Common myeloid progenitor, CD34-positive (primary cell): ENCODE data around the gene KCNJ15.

Source experiments
- CTCF ChIA-PET: fragments of 350-600 bp; sonication (Branson Sonifier 250); formaldehyde crosslinking; loops from one replicate; lab custom pipeline; 2021; ENCODE audit warnings: antibody characterized with exemption; lab: Charles Lee
- POLR2A ChIA-PET: fragments of 350-600 bp; sonication (Branson Sonifier 250); formaldehyde crosslinking; loops from one replicate; lab custom pipeline; 2021; ENCODE audit warnings: antibody characterized with exemption; lab: Charles Lee
- DNase-seq, 3 donors: peaks; one replicate each; pipeline versions ENCODE4 v3.0.0 to v3.0.0-alpha.2; 2013
- H3K27ac ChIP-seq, 2 experiments: 1 replicate in 1 of 2; 2 replicates in 1 of 2; pipeline ENCODE4 v1.7.0; 2013; ENCODE audit warnings: inconsistent platforms in 2 of 2, low read length in 2 of 2, mild to moderate bottlenecking in 2 of 2, low read depth in 1 of 2, moderate library complexity in 1 of 2; ENCODE audit not compliant: severe bottlenecking in 2 of 2, insufficient read depth in 1 of 2, poor library complexity in 1 of 2
- H3K27me3 ChIP-seq, 5 experiments: replicated peaks in 2 of 5; 1 replicate in 3 of 5; 2 replicates in 2 of 5; pipeline versions ENCODE4 v1.6.1 to v1.7.0; 2013; ENCODE audit warnings: low read length in 4 of 5, mild to moderate bottlenecking in 2 of 5, moderate library complexity in 2 of 5, inconsistent platforms in 1 of 5; ENCODE audit not compliant: insufficient read depth in 5 of 5, control insufficient read depth in 4 of 5
- H3K36me3 ChIP-seq, 4 experiments: 1 replicate in 2 of 4; 2 replicates in 2 of 4; pipeline versions ENCODE4 v1.6.1 to v1.7.0; 2013; ENCODE audit warnings: low read length in 3 of 4, control low read depth in 1 of 4, mild to moderate bottlenecking in 1 of 4; ENCODE audit not compliant: control insufficient read depth in 4 of 4, insufficient read depth in 4 of 4
- H3K4me1 ChIP-seq, 4 experiments: 1 replicate in 3 of 4; 2 replicates in 1 of 4; pipeline versions ENCODE4 v1.6.1 to v1.7.1; 2013; ENCODE audit warnings: low read length in 3 of 4, mild to moderate bottlenecking in 3 of 4, control low read depth in 1 of 4, inconsistent platforms in 1 of 4, moderate library complexity in 1 of 4; ENCODE audit not compliant: control insufficient read depth in 4 of 4, insufficient read depth in 4 of 4; ENCODE audit errors: control extremely low read depth in 1 of 4
- H3K4me3 ChIP-seq, 7 experiments: 1 replicate in 4 of 7; 2 replicates in 3 of 7; pipeline versions ENCODE4 v1.5.1 to v1.7.0; 2013; ENCODE audit warnings: mild to moderate bottlenecking in 7 of 7, low read length in 6 of 7, moderate library complexity in 6 of 7, inconsistent platforms in 2 of 7, low read depth in 2 of 7, control low read depth in 1 of 7; ENCODE audit not compliant: insufficient read depth in 4 of 7, control insufficient read depth in 1 of 7; ENCODE audit errors: extremely low read depth in 1 of 7
- H3K9me3 ChIP-seq, 5 experiments: 1 replicate in 4 of 5; 2 replicates in 1 of 5; pipeline versions ENCODE4 v1.6.1 to v1.7.1; 2013; ENCODE audit warnings: low read length in 4 of 5, mild to moderate bottlenecking in 2 of 5, inconsistent platforms in 1 of 5, low read depth in 1 of 5, moderate library complexity in 1 of 5; ENCODE audit not compliant: control insufficient read depth in 4 of 5, insufficient read depth in 2 of 5; ENCODE audit errors: control extremely low read depth in 1 of 5
- WGBS: methylation state at CpG from one replicate; pipeline ENCODE4 v1.1.5; 2013; ENCODE audit not compliant: insufficient coverage; 5-methylcytosine and 5-hydroxymethylcytosine counted together

KCNJ15 gene

GRCh38 chr21:38272215-38272614, 15.4 kb downstream of the KCNJ15 start:
- peaks cover 0 to 4% (median 0%) of the 10 kb centered on the region in 5 experiments for H3K27me3 ChIP-seq
- no peaks in the 10 kb centered on the region for H3K9me3 ChIP-seq
- no peak overlapping the region for H3K27ac ChIP-seq
- 98% methylated on average over 5 of the region's 6 CpGs for WGBS
- H3K36me3 ChIP-seq: no peaks in the 10 kb centered on the region
- ChIA-PET CTCF (no interaction called here), POLR2A (no interaction called here)
- peaks cover 0 to 7% (median 0%) of the 10 kb centered on the region in 4 experiments for H3K4me1 ChIP-seq
- no peak for DNase-seq
- H3K4me3 ChIP-seq: peak overlapping the region in 1 of 7 experiments; percentile 13

GRCh38 chr21:38273745-38274542, 17.2 kb downstream of the KCNJ15 start:
- H3K4me1 ChIP-seq: peaks cover 0 to 4% (median under 1%) of the 10 kb centered on the region in 4 experiments
- WGBS: 80% methylated on average over 3 of the region's 8 CpGs
- CTCF ChIA-PET: interaction anchor here (0.8 to 1.2 kb wide), 2 partner anchors 13 to 54 kb away, joined by 3 read pairs; no protein-coding TSS in a partner anchor

GRCh38 chr21:38277501-38278131, 20.8 kb downstream of the KCNJ15 start:
- no peak overlapping the region for H3K27ac ChIP-seq
- CTCF ChIA-PET: interaction anchor here (0.9 kb wide), 1 partner anchor 9 kb away, joined by 3 read pairs; no protein-coding TSS in a partner anchor
- POLR2A ChIA-PET: no interaction called here

More at GRCh38 chr21:38273745-38274542, 17.2 kb downstream of the KCNJ15 start:
- POLR2A ChIA-PET: no interaction called here
- Histone ChIP-seq H3K4me3 (no peak overlapping the region), H3K27me3 (peaks cover 0 to 3% (median 0%) of the 10 kb centered on the region in 5 experiments), H3K36me3 (no peaks in the 10 kb centered on the region), H3K27ac (no peak overlapping the region), H3K9me3 (no peaks in the 10 kb centered on the region)
- peak in 2 of 3 donors; percentile 43 to 52 for DNase-seq

GRCh38 chr21:38280454-38280853, 23.7 kb downstream of the KCNJ15 start:
- Histone ChIP-seq H3K9me3 (no peaks in the 10 kb centered on the region), H3K27me3 (peaks cover 0 to 4% (median 0%) of the 10 kb centered on the region in 5 experiments), H3K4me1 (peaks cover 0 to 4% (median 1%) of the 10 kb centered on the region in 4 experiments), H3K36me3 (no peaks in the 10 kb centered on the region), H3K4me3 (no peak overlapping the region), H3K27ac (no peak overlapping the region)
- no peak for DNase-seq
- CTCF ChIA-PET: no interaction called here
- no CpG with 5 or more reads among the region's 5 CpGs for WGBS
- POLR2A ChIA-PET: interaction anchor here (0.6 kb wide), 1 partner anchor 36 kb away, joined by 3 read pairs; no protein-coding TSS in a partner anchor

More at GRCh38 chr21:38277501-38278131, 20.8 kb downstream of the KCNJ15 start:
- Histone ChIP-seq H3K4me3 (no peak overlapping the region), H3K27me3 (peaks cover 0 to 4% (median 0%) of the 10 kb centered on the region in 5 experiments), H3K36me3 (no peaks in the 10 kb centered on the region), H3K4me1 (peaks cover 0 to 4% (median 1%) of the 10 kb centered on the region in 4 experiments), H3K9me3 (no peaks in the 10 kb centered on the region)
- 92% methylated on average over 6 of the region's 9 CpGs for WGBS
- DNase-seq: peak; percentile 32 to 85 (median 78)

- H3K9me3 ChIP-seq: no peaks in the 10 kb centered on the region
- CTCF ChIA-PET: no interaction called here
- no peaks in the 10 kb centered on the region for H3K36me3 ChIP-seq
- peaks cover 0 to 4% (median 1%) of the 10 kb centered on the region in 4 experiments for H3K4me1 ChIP-seq
- no peak for DNase-seq
- H3K27me3 ChIP-seq: peaks cover 0 to 4% (median 0%) of the 10 kb centered on the region in 5 experiments
- no peak overlapping the region for H3K4me3 ChIP-seq
- POLR2A ChIA-PET: interaction anchor here (0.6 kb wide), 1 partner anchor 37 kb away, joined by 3 read pairs; no protein-coding TSS in a partner anchor
- H3K27ac ChIP-seq: no peak overlapping the region
- WGBS: 67% methylated on average over 3 of the region's 6 CpGs
Measured at GRCh38 chr21:38280867-38281266, 24.1 kb downstream of the KCNJ15 start.

GRCh38 chr21:38282921-38283320, 26.1 kb downstream of the KCNJ15 start:
- Histone ChIP-seq H3K27ac (no peak overlapping the region), H3K36me3 (no peaks in the 10 kb centered on the region), H3K4me1 (peaks cover 0 to 3% (median 0%) of the 10 kb centered on the region in 4 experiments), H3K27me3 (peaks cover 0 to 4% (median 0%) of the 10 kb centered on the region in 5 experiments), H3K4me3 (no peak overlapping the region), H3K9me3 (no peaks in the 10 kb centered on the region)
- no peak for DNase-seq
- 95% methylated on average over 3 of the region's 3 CpGs for WGBS
- CTCF ChIA-PET: no interaction called here
- POLR2A ChIA-PET: no interaction called here
